ENCODE data around the gene MYO9A. TPM values are rescaled to one million over a fixed set of nuclear protein-coding genes. Genes with fewer than 3 reads are reported as not detected.

Gene MYO9A
- total and polyA plus RNA-seq, 11 donors: 3.2 to 33.9 (median 29.9) TPM

DNA sequence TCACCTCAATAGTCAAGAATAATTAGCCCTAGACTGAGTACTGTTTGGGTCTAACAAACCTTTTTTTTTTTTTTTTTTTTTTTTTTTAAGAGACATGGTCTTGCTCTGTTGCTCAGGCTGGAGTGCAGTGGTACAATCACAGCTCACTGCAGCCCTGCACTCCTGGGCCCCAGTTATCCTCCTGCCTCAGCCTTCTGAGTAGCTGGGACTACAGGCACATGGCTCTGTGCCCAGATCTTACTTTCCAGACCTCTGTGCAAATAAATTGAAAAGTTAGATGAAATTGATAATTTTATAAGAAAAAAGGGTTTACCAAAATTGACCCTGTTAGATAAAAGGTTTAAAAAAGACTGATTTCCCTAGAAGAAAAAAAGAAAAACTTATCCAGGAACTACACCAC, 228.6 kb downstream of the MYO9A start:
- DNase-seq: no peak
- peaks cover 0 to 9% (median 0%) of the 10 kb centered on the region in 12 donors for H3K4me1 ChIP-seq
- no peaks in the 10 kb centered on the region for H3K27me3 ChIP-seq
- TF ChIP-seq POLR2A (IDR thresholded peaks at IDR 0.05) (no peak), CTCF (IDR thresholded peaks at IDR 0.05) (no peak)
- no peak overlapping the region for H3K4me3 ChIP-seq
- no peak for ATAC-seq
- H3K27ac ChIP-seq: no peak overlapping the region
- no peaks in the 10 kb centered on the region for H3K9me3 ChIP-seq
- peaks cover 0 to 79% (median 30%) of the 10 kb centered on the region in 9 donors for H3K36me3 ChIP-seq
- intact Hi-C loops (cut with DNase I): no loop called here

DNA sequence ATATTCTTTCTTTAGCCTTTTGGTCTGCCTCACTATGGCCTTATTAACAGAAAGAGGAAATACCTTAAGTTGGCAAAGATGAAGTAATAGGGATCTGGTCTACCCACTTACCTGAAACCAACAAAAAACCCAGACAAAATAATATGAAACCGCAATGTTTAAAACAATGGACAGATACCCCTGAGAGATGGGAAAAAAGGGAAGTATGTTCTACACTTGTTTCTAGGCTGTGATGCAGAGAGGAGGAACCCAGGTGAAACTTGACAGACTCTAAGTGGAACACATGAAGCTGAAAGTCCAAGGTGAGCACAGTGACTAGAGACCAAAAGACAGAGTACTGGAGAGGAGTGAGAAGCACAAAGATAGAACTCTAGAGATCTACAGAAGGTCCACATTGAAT, 229.2 kb downstream of the MYO9A start:
- ATAC-seq (no peak), DNase-seq (no peak)
- Histone ChIP-seq H3K27me3 (no peaks in the 10 kb centered on the region), H3K36me3 (peaks cover 0 to 79% (median 27%) of the 10 kb centered on the region in 9 donors), H3K9me3 (no peaks in the 10 kb centered on the region), H3K27ac (no peak overlapping the region), H3K4me3 (no peak overlapping the region), H3K4me1 (peaks cover 0 to 9% (median 0%) of the 10 kb centered on the region in 12 donors)
- 96 to 98% (median 97%) methylated on average over 1 of the region's 1 CpG for WGBS, 4 donors
- intact Hi-C loops (cut with DNase I): no loop called here
- TF ChIP-seq POLR2A (IDR thresholded peaks at IDR 0.05) (no peak), CTCF (IDR thresholded peaks at IDR 0.05) (no peak)

- 93 to 94% (median 94%) methylated on average over 6 of the region's 6 CpGs for WGBS, 4 donors
- ATAC-seq: no peak
- intact Hi-C loops (cut with DNase I): no loop called here
These were observed 232.6 kb downstream of the MYO9A start for GRCh38 chr15:71885390-71885789.

GRCh38 chr15:71883447-71883846, 234.5 kb downstream of the MYO9A start:
- Histone ChIP-seq H3K27me3 (no peaks in the 10 kb centered on the region), H3K4me1 (no peaks in the 10 kb centered on the region), H3K4me3 (no peak overlapping the region), H3K9me3 (no peaks in the 10 kb centered on the region), H3K36me3 (peaks cover 0 to 98% (median 52%) of the 10 kb centered on the region in 9 donors), H3K27ac (no peak overlapping the region)
- 97 to 100% (median 98%) methylated on average over 1 of the region's 1 CpG for WGBS, 4 donors
- no peak for DNase-seq
- intact Hi-C loops (cut with DNase I): no loop called here
- ATAC-seq: no peak
- TF ChIP-seq CTCF (IDR thresholded peaks at IDR 0.05): no peak
- TF ChIP-seq POLR2A (IDR thresholded peaks at IDR 0.05): no peak

More at GRCh38 chr15:71885390-71885789, 232.6 kb downstream of the MYO9A start:
- Histone ChIP-seq H3K4me1 (peaks cover 0 to under 1% (median 0%) of the 10 kb centered on the region in 12 donors), H3K36me3 (peaks cover 0 to 87% (median 33%) of the 10 kb centered on the region in 9 donors), H3K27me3 (no peaks in the 10 kb centered on the region), H3K27ac (no peak overlapping the region), H3K9me3 (no peaks in the 10 kb centered on the region), H3K4me3 (no peak overlapping the region)
- no peak for TF ChIP-seq CTCF (IDR thresholded peaks at IDR 0.05)
- no peak for TF ChIP-seq POLR2A (IDR thresholded peaks at IDR 0.05)
- DNase-seq: no peak

Data from heart left ventricle (tissue), 16 donors.